H1 (cell line): ENCODE data around the gene SP1.

Source experiments
- EGR1 ChIP-seq: IDR thresholded peaks from 2 replicates; pipeline ENCODE4 v1.6.1; 2011; ENCODE audit warnings: low read depth, low read length, borderline replicate concordance
- TF ChIP-seq, protein P1 (sequence below), 3 experiments: IDR thresholded peaks; 1 replicate in 2 of 3; 2 replicates in 1 of 3; pipeline versions ENCODE4 v1.5.1 to v1.6.1; 2011; ENCODE audit warnings: low read length in 3 of 3, mild to moderate bottlenecking in 3 of 3, inconsistent platforms in 2 of 3, low read depth in 1 of 3, moderate library complexity in 1 of 3; ENCODE audit not compliant: insufficient read depth in 1 of 3; ENCODE audit errors: control extremely low read depth in 1 of 3

DNA sequence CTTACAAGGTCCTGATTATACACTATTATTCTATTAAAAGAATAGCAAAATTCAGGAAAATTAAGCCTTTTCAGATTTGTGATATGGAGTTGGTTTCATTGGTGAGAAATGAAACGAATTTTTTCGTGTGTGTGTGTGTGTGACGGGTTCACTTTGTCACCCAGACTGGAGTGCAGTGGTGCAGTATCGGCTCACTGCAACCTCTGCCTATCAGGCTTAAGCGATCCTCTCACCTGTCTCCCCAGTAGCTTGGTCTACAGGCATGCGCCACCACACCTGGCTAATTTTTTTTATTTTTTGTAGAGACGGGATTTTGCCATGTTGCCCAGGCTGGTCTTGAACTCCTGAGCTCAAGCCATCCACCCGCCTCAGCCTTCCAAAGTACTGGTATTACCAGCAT lies 81.6 kb downstream of the SP1 start:
- TF ChIP-seq, protein P1, sequence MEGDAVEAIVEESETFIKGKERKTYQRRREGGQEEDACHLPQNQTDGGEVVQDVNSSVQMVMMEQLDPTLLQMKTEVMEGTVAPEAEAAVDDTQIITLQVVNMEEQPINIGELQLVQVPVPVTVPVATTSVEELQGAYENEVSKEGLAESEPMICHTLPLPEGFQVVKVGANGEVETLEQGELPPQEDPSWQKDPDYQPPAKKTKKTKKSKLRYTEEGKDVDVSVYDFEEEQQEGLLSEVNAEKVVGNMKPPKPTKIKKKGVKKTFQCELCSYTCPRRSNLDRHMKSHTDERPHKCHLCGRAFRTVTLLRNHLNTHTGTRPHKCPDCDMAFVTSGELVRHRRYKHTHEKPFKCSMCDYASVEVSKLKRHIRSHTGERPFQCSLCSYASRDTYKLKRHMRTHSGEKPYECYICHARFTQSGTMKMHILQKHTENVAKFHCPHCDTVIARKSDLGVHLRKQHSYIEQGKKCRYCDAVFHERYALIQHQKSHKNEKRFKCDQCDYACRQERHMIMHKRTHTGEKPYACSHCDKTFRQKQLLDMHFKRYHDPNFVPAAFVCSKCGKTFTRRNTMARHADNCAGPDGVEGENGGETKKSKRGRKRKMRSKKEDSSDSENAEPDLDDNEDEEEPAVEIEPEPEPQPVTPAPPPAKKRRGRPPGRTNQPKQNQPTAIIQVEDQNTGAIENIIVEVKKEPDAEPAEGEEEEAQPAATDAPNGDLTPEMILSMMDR (IDR thresholded peaks at IDR 0.05; ENCODE audit: control extremely low read depth in 1 of 3, insufficient read depth in 1 of 3, low read depth in 1 of 3, low read length in 3 of 3), result no peak
- TF ChIP-seq EGR1, result no peak
